Panc1 (cell line): ENCODE measurements around the gene FYB2.

ENCODE experiments used
- TF ChIP-seq, protein P1 (sequence below), 2 experiments: IDR thresholded peaks; 2 replicates each; pipeline ENCODE4 v1.6.1; 2011 to 2012; ENCODE audit warnings: low read depth in 2 of 2, control low read depth in 1 of 2, low read length in 1 of 2, mild to moderate bottlenecking in 1 of 2, moderate library complexity in 1 of 2; ENCODE audit not compliant: insufficient read depth in 1 of 2
- TF ChIP-seq, protein P2 (sequence below): fragments of 450-650 bp; IDR thresholded peaks from 2 replicates; pipeline ENCODE4 v1.5.1; 2017; ENCODE audit warnings: mild to moderate bottlenecking

DNA sequence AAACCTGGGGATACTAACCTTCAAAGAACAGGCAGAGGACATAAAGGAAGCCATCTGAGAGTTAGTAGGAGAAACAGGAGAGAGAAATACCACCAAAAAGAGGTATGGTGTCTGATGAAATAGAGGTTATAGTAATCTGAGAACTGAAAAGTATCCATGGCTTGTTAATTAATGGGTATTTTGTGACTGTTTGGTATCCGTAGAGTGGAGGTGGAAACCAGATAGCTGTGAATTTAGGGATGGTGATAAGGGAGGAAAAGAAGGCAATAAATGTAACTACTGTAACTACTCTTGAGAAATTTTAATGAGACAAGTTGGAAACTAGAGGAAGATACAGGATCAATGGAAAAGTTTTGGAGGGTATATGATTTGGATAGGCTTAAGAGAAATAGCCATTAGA lies 146.6 kb downstream of the FYB2 start:
- TF ChIP-seq, protein P1, sequence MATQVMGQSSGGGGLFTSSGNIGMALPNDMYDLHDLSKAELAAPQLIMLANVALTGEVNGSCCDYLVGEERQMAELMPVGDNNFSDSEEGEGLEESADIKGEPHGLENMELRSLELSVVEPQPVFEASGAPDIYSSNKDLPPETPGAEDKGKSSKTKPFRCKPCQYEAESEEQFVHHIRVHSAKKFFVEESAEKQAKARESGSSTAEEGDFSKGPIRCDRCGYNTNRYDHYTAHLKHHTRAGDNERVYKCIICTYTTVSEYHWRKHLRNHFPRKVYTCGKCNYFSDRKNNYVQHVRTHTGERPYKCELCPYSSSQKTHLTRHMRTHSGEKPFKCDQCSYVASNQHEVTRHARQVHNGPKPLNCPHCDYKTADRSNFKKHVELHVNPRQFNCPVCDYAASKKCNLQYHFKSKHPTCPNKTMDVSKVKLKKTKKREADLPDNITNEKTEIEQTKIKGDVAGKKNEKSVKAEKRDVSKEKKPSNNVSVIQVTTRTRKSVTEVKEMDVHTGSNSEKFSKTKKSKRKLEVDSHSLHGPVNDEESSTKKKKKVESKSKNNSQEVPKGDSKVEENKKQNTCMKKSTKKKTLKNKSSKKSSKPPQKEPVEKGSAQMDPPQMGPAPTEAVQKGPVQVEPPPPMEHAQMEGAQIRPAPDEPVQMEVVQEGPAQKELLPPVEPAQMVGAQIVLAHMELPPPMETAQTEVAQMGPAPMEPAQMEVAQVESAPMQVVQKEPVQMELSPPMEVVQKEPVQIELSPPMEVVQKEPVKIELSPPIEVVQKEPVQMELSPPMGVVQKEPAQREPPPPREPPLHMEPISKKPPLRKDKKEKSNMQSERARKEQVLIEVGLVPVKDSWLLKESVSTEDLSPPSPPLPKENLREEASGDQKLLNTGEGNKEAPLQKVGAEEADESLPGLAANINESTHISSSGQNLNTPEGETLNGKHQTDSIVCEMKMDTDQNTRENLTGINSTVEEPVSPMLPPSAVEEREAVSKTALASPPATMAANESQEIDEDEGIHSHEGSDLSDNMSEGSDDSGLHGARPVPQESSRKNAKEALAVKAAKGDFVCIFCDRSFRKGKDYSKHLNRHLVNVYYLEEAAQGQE (IDR thresholded peaks at IDR 0.05; ENCODE audit: insufficient read depth in 1 of 2, low read depth in 2 of 2, low read length in 1 of 2): no peak
- TF ChIP-seq, protein P2, sequence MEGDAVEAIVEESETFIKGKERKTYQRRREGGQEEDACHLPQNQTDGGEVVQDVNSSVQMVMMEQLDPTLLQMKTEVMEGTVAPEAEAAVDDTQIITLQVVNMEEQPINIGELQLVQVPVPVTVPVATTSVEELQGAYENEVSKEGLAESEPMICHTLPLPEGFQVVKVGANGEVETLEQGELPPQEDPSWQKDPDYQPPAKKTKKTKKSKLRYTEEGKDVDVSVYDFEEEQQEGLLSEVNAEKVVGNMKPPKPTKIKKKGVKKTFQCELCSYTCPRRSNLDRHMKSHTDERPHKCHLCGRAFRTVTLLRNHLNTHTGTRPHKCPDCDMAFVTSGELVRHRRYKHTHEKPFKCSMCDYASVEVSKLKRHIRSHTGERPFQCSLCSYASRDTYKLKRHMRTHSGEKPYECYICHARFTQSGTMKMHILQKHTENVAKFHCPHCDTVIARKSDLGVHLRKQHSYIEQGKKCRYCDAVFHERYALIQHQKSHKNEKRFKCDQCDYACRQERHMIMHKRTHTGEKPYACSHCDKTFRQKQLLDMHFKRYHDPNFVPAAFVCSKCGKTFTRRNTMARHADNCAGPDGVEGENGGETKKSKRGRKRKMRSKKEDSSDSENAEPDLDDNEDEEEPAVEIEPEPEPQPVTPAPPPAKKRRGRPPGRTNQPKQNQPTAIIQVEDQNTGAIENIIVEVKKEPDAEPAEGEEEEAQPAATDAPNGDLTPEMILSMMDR: no peak
